Activated T-cell treated with anti-CD3 and anti-CD28 coated beads for 1 hour (primary cell): Measurements from ENCODE around the gene POLR3A.
"Not testable (repeated sequence)": the region's sequence is repeated elsewhere in the genome, so short reads cannot be mapped to it uniquely, and the experiment has no call there.

Experiments
- DNase-seq: peaks from one replicate; pipeline ENCODE4 v3.0.0-alpha.2; 2020; ENCODE audit warnings: low read depth

POLR3A gene

DNA sequence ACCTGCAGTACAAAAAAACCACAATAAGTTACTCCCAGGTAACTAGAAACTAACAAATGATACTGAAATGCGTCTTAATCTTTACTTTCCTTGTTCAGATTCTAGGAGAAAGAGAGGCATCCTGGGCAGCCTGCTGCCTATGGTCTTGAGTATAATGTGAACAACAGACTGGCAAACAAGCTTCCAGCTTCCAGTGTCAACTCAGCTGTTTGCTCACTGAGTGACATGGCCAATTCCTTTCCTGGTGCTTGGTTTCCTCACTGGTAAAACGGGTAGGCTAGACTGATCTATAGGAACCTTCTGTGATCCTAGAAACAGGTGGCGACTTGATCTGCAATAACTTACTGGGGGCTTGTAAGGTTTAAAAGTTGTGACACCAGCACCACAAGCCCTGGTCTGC lies 10.1 kb downstream of the POLR3A start:
- DNase-seq = no peak

GRCh38 chr10:78017856-78018255 lies 11.5 kb downstream of the POLR3A start:
- DNase-seq = no peak

DNA sequence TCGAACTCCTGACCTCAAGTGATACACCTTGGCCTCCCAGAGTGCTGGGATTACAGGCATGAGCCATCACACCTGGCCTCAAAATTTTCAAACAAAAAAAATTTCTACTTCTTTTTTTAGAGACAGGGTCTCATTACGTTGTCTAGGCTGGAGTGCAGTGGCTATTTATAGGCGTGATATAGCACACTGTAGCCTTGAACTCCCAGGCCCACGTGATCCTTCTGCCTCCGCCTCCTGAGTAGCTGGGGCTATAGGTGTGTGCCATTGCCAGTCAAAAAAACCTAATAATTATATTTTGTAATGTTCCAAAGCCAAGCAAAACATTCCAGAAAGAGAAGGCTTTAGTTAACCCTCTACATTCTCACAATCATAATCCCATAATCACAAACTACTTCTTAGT lies 13.8 kb downstream of the POLR3A start:
- DNase-seq = no peak

DNA sequence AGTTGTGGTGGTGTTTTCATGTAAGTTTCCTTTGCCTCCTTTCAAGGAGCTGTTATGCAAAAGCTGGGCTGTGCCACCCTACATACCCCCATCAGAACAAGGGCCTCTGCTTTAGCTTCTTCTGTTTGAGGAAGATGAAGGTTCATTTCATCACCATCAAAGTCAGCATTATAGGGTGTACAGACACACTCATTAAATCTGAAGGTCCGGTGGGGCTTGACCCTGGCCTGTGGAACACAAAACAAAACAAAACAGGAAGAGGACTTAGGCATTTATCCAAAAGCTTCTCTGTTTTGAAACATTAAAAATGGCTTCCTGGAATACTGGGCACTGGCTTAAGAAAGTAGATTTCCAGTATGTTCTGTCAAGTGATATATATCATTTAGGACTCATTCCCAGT lies 15.8 kb downstream of the POLR3A start:
- no peak for DNase-seq

GRCh38 chr10:78011065-78011464 lies 18.2 kb downstream of the POLR3A start:
- no peak for DNase-seq

GRCh38 chr10:78010278-78010677 lies 19.0 kb downstream of the POLR3A start:
- no peak for DNase-seq

GRCh38 chr10:78009662-78010061 lies 19.7 kb downstream of the POLR3A start:
- no peak for DNase-seq

DNA sequence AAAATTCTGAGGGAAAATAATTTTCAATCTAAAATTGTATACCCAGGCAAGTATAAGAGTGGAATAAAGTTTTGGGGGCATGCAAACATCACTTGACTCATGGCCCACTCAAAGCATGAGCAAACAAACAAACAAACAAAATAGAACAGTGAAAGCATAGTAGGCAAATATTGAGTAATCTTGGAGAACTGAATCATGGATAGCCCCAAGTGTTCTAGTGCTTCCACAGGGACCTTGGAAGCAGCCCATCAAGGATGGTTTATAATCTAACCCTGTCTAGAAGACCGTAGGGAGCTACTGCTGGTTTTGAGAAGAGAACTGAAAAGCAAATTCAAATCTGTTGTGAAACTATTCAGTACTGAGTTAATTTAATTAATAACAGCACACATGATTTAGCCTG lies 22.1 kb downstream of the POLR3A start:
- DNase-seq = no peak

- DNase-seq = no peak
These were observed 24.9 kb downstream of the POLR3A start for GRCh38 chr10:78004215-78005026.

- no peak for DNase-seq
These were observed 26.6 kb downstream of the POLR3A start for GRCh38 chr10:78002541-78003288.

DNA sequence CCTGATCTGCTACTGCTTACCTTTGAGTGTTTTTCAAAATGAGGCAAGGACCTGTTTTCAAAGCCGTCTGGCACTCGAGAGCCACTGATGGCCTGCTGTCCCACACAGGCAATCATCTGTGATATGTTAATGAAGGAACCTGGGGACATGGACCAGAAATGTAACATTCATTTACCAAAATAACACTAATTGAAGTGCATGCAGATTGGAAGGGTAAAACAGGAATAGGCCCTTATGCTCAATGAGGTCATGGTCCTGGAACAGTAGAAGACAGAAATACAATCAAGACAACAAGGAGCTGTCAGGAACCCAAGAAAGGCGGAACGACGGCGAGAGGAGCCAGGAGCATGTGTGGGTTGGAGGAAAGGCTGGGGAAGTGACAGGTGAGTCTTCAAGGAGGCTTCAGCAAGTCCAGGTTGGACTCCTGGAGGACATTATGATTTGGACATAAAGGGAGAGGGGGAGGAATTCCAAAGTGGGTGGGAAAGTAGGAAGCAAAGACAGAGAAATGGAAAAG lies 28.3 kb downstream of the POLR3A start:
- DNase-seq = no peak

- no peak for DNase-seq
These were observed 29.1 kb downstream of the POLR3A start for GRCh38 chr10:78000206-78000605.

GRCh38 chr10:77998780-77999179 lies 30.5 kb downstream of the POLR3A start:
- not testable (repeated sequence) for DNase-seq

DNA sequence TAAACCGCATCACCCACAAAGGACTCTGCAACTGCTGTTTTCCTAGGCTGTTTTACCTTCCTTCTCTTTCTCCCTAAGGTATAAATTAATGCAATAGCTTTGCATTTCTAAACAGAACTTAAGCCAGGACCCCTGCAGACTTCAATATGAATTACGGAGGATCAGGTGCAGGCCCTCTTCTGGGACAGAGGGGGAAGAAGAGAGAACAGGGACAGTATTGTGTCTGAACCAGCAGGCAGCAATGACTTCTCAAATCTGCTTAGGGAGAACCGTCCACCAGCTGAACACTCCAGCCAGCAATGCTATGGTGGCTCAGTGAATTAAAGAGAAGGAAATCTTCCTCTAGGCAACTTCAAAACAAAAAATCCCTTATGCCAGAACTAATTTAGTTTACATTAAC lies 35.7 kb downstream of the POLR3A start:
- no peak for DNase-seq

- no peak for DNase-seq
These were observed 40.1 kb downstream of the POLR3A start for GRCh38 chr10:77989081-77989724.

DNA sequence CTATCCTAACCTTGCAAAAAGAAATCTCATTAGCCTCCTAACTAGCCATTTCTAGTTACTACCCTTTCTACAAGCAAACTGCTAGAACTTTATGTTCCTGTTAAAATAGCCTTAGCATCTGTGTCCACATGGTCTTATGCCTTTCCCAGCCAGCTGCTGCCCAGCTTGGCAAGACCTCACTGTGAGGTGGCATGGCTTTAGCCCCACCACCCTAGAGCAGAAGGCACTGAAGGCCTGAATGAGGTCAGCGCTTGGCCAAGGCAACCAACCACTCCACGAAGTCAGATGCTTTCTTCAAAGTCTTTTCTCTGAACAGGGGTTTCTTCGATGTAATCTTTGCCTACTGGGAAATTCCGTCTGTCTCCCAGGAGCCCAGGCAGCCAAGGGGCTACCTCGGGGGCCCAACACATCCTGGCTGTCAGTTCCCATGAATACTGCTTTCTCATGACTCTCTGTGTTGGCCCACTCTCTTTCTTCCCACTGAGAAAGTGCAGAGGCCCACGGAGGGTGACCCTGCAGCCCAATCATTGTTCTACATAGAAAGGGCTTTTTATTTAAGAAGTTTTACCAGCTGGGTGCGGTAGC lies 41.6 kb downstream of the POLR3A start:
- DNase-seq = no peak

DNA sequence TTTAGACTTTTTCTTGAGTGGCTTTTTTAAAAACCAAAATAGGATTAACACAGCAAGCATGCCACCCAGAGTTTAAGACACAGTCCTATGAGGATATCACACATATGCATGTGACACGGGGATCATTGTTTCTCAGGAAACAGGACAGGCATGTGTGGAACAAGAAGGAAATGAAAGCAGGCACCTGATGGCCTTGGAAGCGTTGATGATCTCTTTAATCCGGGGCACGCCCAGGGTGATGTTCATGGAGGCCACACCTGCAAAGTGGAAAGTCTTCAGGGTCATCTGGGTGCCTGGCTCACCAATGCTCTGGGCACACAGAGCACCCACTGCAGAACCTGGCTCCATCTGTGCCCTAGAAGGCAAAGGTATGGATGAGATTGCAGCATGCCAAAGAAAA lies 44.3 kb downstream of the POLR3A start:
- DNase-seq = no peak

GRCh38 chr10:77983384-77984341 lies 45.7 kb downstream of the POLR3A start:
- no peak for DNase-seq

DNA sequence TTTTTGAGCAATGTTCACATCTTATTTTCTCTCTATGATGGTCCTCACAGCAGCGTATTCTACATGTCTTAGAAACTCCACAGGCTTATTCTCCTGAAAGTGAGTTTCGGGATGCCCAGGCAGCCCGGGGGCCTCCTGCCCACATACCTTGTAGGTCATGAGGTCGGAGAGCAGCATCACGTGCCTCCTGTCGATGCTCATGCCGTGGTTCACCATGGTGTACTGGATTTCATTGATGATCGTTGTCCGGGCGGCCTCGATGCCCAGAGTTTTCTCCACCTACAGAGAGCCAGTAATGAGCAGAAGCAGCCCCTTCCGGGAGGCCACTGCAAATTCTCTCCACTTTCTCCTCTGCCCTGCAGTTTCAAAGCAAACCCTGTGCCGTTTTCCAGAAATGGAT lies 48.0 kb downstream of the POLR3A start:
- no peak for DNase-seq

DNA sequence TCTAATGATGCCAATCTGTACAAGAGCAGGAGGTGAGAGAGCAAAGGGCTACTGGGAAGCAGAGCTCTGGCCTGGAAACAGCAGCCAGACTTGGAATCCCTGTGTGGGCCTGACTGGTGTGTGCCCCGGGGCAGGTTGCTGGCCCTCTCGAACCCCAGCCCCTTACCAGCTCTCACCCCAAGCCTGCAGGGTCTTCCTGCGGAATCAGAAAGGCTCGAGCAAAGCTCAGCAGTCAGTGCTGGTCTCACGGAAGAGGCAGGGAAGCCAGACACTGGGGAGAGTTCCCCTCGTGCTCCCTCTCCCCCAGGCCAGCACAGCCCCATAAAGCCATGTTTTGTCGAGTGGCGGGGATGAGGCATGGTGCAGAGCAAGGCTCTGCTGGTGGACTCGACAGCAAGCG lies 50.1 kb downstream of the POLR3A start:
- no peak for DNase-seq

GRCh38 chr10:77978360-77978759 lies 51.0 kb downstream of the POLR3A start:
- DNase-seq = no peak
